Glutamatergic neuron (in vitro differentiated cells): Measurements from ENCODE around the gene CBLB. TPM values are rescaled to one million over a fixed set of nuclear protein-coding genes. Genes with fewer than 3 reads are reported as not detected.

Source experiments
- DNase-seq: peaks from one replicate; pipeline ENCODE4 v3.0.0; 2022
- H3K27ac Mint-ChIP-seq: one replicate; pipeline ENCODE4 v1.8.0; 2020; ENCODE audit warnings: mild to moderate bottlenecking, mixed read lengths, inconsistent platforms; ENCODE audit not compliant: unreplicated experiment
- H3K27me3 Mint-ChIP-seq: one replicate; pipeline ENCODE4 v1.8.0; 2020; ENCODE audit warnings: mild to moderate bottlenecking, moderate library complexity, mixed read lengths, inconsistent platforms; ENCODE audit not compliant: unreplicated experiment
- H3K36me3 Mint-ChIP-seq: one replicate; pipeline ENCODE4 v1.8.0; 2020; ENCODE audit warnings: mild to moderate bottlenecking, mixed read lengths, inconsistent platforms; ENCODE audit not compliant: unreplicated experiment
- H3K4me1 Mint-ChIP-seq: one replicate; pipeline ENCODE4 v1.8.0; 2020; ENCODE audit warnings: mild to moderate bottlenecking, low read depth, mixed read lengths, inconsistent platforms; ENCODE audit not compliant: unreplicated experiment
- H3K4me3 Mint-ChIP-seq: one replicate; pipeline ENCODE4 v1.8.0; 2020; ENCODE audit warnings: mild to moderate bottlenecking, mixed read lengths, inconsistent platforms; ENCODE audit not compliant: unreplicated experiment
- H3K9me3 Mint-ChIP-seq: one replicate; pipeline ENCODE4 v1.8.0; 2020; ENCODE audit warnings: mild to moderate bottlenecking, moderate library complexity, mixed read lengths, inconsistent platforms; ENCODE audit not compliant: unreplicated experiment
- CTCF ChIP-seq: fragments of 200-600 bp; sonication (generic); IDR thresholded peaks from one replicate; pipeline ENCODE4 v1.5.0; 2021; ENCODE audit not compliant: partially characterized antibody, unreplicated experiment
- total RNA-seq: library from RNA; stranded (reverse); fragmentation: NEBNext Ultra II Directional; extraction: Animal tissue kit (Norgen Biotek cat#: 25700); gene quantifications from one replicate; pipeline ENCODE4 v1.2.1, GENCODE V29; 2021; ENCODE audit not compliant: unreplicated experiment

CBLB gene
- total RNA-seq, 1 donor from 2014 or later, result 269 TPM

GRCh38 chr3:105846809-105847208 lies 22.0 kb downstream of the CBLB start:
- Mint-ChIP-seq H3K27ac (no peak overlapping the region), H3K4me1 (peaks cover 31% of the 10 kb centered on the region), H3K27me3 (no peaks in the 10 kb centered on the region), H3K4me3 (no peak overlapping the region), H3K9me3 (peaks cover 2% of the 10 kb centered on the region), H3K36me3 (peaks cover 4% of the 10 kb centered on the region)
- no peak for DNase-seq
- TF ChIP-seq CTCF, result no peak

GRCh38 chr3:105845488-105845887 lies 23.3 kb downstream of the CBLB start:
- no peak overlapping the region for H3K4me3 Mint-ChIP-seq
- H3K27me3 Mint-ChIP-seq, result no peaks in the 10 kb centered on the region
- H3K36me3 Mint-ChIP-seq, result no peaks in the 10 kb centered on the region
- peaks cover 32% of the 10 kb centered on the region for H3K4me1 Mint-ChIP-seq
- DNase-seq, result no peak
- peaks cover 2% of the 10 kb centered on the region for H3K9me3 Mint-ChIP-seq
- no peak overlapping the region for H3K27ac Mint-ChIP-seq
- TF ChIP-seq CTCF, result no peak

GRCh38 chr3:105844704-105845103 lies 24.1 kb downstream of the CBLB start:
- Mint-ChIP-seq H3K27ac (no peak overlapping the region), H3K27me3 (peaks cover 2% of the 10 kb centered on the region), H3K4me3 (no peak overlapping the region), H3K36me3 (no peaks in the 10 kb centered on the region), H3K4me1 (peaks cover 35% of the 10 kb centered on the region), H3K9me3 (peaks cover 2% of the 10 kb centered on the region)
- no peak for DNase-seq
- TF ChIP-seq CTCF, result no peak

GRCh38 chr3:105843994-105844393 lies 24.8 kb downstream of the CBLB start:
- Mint-ChIP-seq H3K36me3 (no peaks in the 10 kb centered on the region), H3K4me3 (no peak overlapping the region)
- DNase-seq, result no peak

GRCh38 chr3:105842943-105843342 lies 25.9 kb downstream of the CBLB start:
- DNase-seq, result no peak
- Mint-ChIP-seq H3K4me1 (peaks cover 25% of the 10 kb centered on the region), H3K27me3 (peaks cover 2% of the 10 kb centered on the region), H3K4me3 (no peak overlapping the region), H3K36me3 (no peaks in the 10 kb centered on the region), H3K9me3 (peaks cover 2% of the 10 kb centered on the region), H3K27ac (no peak overlapping the region)
- TF ChIP-seq CTCF, result no peak

More at GRCh38 chr3:105843994-105844393, 24.8 kb downstream of the CBLB start:
- peaks cover 2% of the 10 kb centered on the region for H3K27me3 Mint-ChIP-seq
- H3K9me3 Mint-ChIP-seq, result peaks cover 2% of the 10 kb centered on the region
- peak overlapping the region; percentile 74 for H3K27ac Mint-ChIP-seq
- no peak for TF ChIP-seq CTCF
- H3K4me1 Mint-ChIP-seq, result peaks cover 28% of the 10 kb centered on the region
